CD4-positive, alpha-beta memory T cell (primary cell): Measurements from ENCODE around the gene HNRNPH1. TPM values are rescaled to one million over a fixed set of nuclear protein-coding genes. Genes with fewer than 3 reads are reported as not detected.

Source experiments
- CTCF ChIA-PET: fragments of 350-600 bp; sonication (Branson Sonifier 250); formaldehyde crosslinking; loops from one replicate; lab custom pipeline; 2021; ENCODE audit warnings: inconsistent platforms; ENCODE audit not compliant: partially characterized antibody; lab: Charles Lee
- POLR2A ChIA-PET: fragments of 350-600 bp; sonication (Branson Sonifier 250); formaldehyde crosslinking; loops from one replicate; lab custom pipeline; 2021; ENCODE audit not compliant: partially characterized antibody; lab: Charles Lee
- DNase-seq, 5 donors: peaks; one replicate each; pipeline versions ENCODE4 v3.0.0 to v3.0.0-alpha.2; 2020 to 2022; ENCODE audit warnings: mixed read lengths in 1 of 5
- H3K27ac ChIP-seq: one replicate; pipeline ENCODE4 v1.7.0; 2013; ENCODE audit warnings: low read depth, low read length
- H3K27me3 ChIP-seq: 2 replicates; pipeline ENCODE4 v1.7.0; 2013; ENCODE audit warnings: mild to moderate bottlenecking, low read length, moderate library complexity; ENCODE audit not compliant: insufficient read depth
- H3K36me3 ChIP-seq: 2 replicates; pipeline ENCODE4 v1.7.0; 2013; ENCODE audit warnings: mild to moderate bottlenecking, low read length, moderate library complexity; ENCODE audit not compliant: insufficient read depth
- H3K4me1 ChIP-seq: 2 replicates; pipeline ENCODE4 v1.7.0; 2013; ENCODE audit warnings: mild to moderate bottlenecking, low read length, moderate library complexity; ENCODE audit not compliant: insufficient read depth
- H3K4me3 ChIP-seq, 2 donors: one replicate each; pipeline ENCODE4 v1.7.0; 2013; ENCODE audit warnings: low read length in 2 of 2, mild to moderate bottlenecking in 1 of 2
- H3K9me3 ChIP-seq, 2 donors: one replicate each; pipeline ENCODE4 v1.7.0; 2013; ENCODE audit warnings: low read length in 2 of 2, control low read depth in 1 of 2; ENCODE audit not compliant: control insufficient read depth in 1 of 2
- H3K27ac Mint-ChIP-seq, 7 donors: one replicate each; pipeline ENCODE4 v1.8.0; 2020 to 2021; ENCODE audit warnings: mixed read lengths in 7 of 7, mild to moderate bottlenecking in 6 of 7, inconsistent platforms in 3 of 7, moderate library complexity in 3 of 7
- H3K27me3 Mint-ChIP-seq, 2 donors: one replicate each; pipeline ENCODE4 v1.8.0; 2020 to 2021; ENCODE audit warnings: mixed read lengths in 2 of 2
- H3K36me3 Mint-ChIP-seq, 2 donors: one replicate each; pipeline ENCODE4 v1.8.0; 2020 to 2021; ENCODE audit warnings: mixed read lengths in 2 of 2, inconsistent platforms in 1 of 2, mild to moderate bottlenecking in 1 of 2
- H3K4me1 Mint-ChIP-seq, 4 donors: one replicate each; pipeline ENCODE4 v1.8.0; 2020 to 2021; ENCODE audit warnings: mixed read lengths in 4 of 4, mild to moderate bottlenecking in 1 of 4
- H3K4me3 Mint-ChIP-seq, 8 donors: one replicate each; pipeline ENCODE4 v1.8.0; 2020 to 2021; ENCODE audit warnings: mixed read lengths in 8 of 8, mild to moderate bottlenecking in 7 of 8, moderate library complexity in 6 of 8, inconsistent platforms in 3 of 8
- H3K9me3 Mint-ChIP-seq, 8 donors: one replicate each; pipeline ENCODE4 v1.8.0; 2020 to 2021; ENCODE audit warnings: mixed read lengths in 8 of 8, mild to moderate bottlenecking in 5 of 8, inconsistent platforms in 3 of 8, moderate library complexity in 1 of 8
- intact Hi-C: fragments of 100-400 bp; cut with micrococcal nuclease; formaldehyde crosslinking; loops from one replicate; pipeline ENCODE4 v1.15.1; 2023
- polyA plus RNA-seq, 2 donors: library from polyadenylated mRNA; unstranded; fragments of 300-500 nt; fragmentation: Illumina TruSeq; gene quantifications; one replicate each; pipeline ENCODE4 v1.2.3, GENCODE V29; 2021
- total RNA-seq, 2 experiments: library from RNA; stranded (reverse); gene quantifications; one replicate each; pipeline ENCODE4 v1.2.3, GENCODE V29; 2021

The HNRNPH1 gene
- total and polyA plus RNA-seq, 4 experiments from 2014 or later = 46.5 to 1,625 (median 863) TPM

GRCh38 chr5:179605026-179605833 lies 18.2 kb downstream of the HNRNPH1 start:
- peaks cover 38% of the 10 kb centered on the region for H3K36me3 ChIP-seq
- Mint-ChIP-seq H3K4me1 (peaks cover 15 to 37% (median 23%) of the 10 kb centered on the region in 4 donors), H3K36me3 (peaks cover 18 to 69% of the 10 kb centered on the region in 2 donors), H3K4me3 (no peak overlapping the region), H3K9me3 (peaks cover 0 to 11% (median 0%) of the 10 kb centered on the region in 8 donors), H3K27ac (peak overlapping the region in 3 of 7 donors; percentile 25 to 66 (median 41)), H3K27me3 (no peaks in the 10 kb centered on the region)
- H3K4me1 ChIP-seq = peaks cover 34% of the 10 kb centered on the region
- ChIA-PET CTCF (no interaction called here), POLR2A (interaction anchor here (17.2 kb wide), 1 partner anchor 15 kb away, joined by 313 read pairs; the partner anchor contains the start of gene HNRNPH1)
- no peaks in the 10 kb centered on the region for H3K27me3 ChIP-seq
- intact Hi-C loops = no loop called here
- no peaks in the 10 kb centered on the region for H3K9me3 ChIP-seq
- H3K27ac ChIP-seq = no peak overlapping the region
- H3K4me3 ChIP-seq = no peak overlapping the region
- DNase-seq = no peak

GRCh38 chr5:179603308-179603707 lies 20.2 kb downstream of the HNRNPH1 start:
- Histone ChIP-seq H3K36me3 (peaks cover 39% of the 10 kb centered on the region), H3K4me3 (no peak overlapping the region), H3K9me3 (no peaks in the 10 kb centered on the region), H3K27ac (no peak overlapping the region), H3K27me3 (no peaks in the 10 kb centered on the region), H3K4me1 (peaks cover 15% of the 10 kb centered on the region)
- H3K36me3 Mint-ChIP-seq = peaks cover 16 to 68% of the 10 kb centered on the region in 2 donors
- peaks cover 0 to 5% (median 0%) of the 10 kb centered on the region in 8 donors for H3K9me3 Mint-ChIP-seq
- intact Hi-C loops = no loop called here
- no peak for DNase-seq
- peaks cover 8 to 20% (median 9%) of the 10 kb centered on the region in 4 donors for H3K4me1 Mint-ChIP-seq
- H3K27me3 Mint-ChIP-seq = no peaks in the 10 kb centered on the region
- ChIA-PET POLR2A (interaction anchor here (17.2 kb wide), 1 partner anchor 17 kb away, joined by 313 read pairs; the partner anchor contains the start of gene HNRNPH1), CTCF (no interaction called here)
- H3K4me3 Mint-ChIP-seq = no peak overlapping the region
- peak overlapping the region in 1 of 7 donors; percentile 60 for H3K27ac Mint-ChIP-seq

GRCh38 chr5:179601871-179602625 lies 21.4 kb downstream of the HNRNPH1 start:
- no peak overlapping the region for H3K4me3 Mint-ChIP-seq
- no peak for DNase-seq
- Histone ChIP-seq H3K27ac (no peak overlapping the region), H3K4me1 (peaks cover 2% of the 10 kb centered on the region), H3K27me3 (no peaks in the 10 kb centered on the region), H3K4me3 (no peak overlapping the region), H3K36me3 (peaks cover 35% of the 10 kb centered on the region), H3K9me3 (no peaks in the 10 kb centered on the region)
- peaks cover 16 to 62% of the 10 kb centered on the region in 2 donors for H3K36me3 Mint-ChIP-seq
- ChIA-PET CTCF (no interaction called here), POLR2A (interaction anchor here (1.1 to 17.2 kb wide), 2 partner anchors 10 to 18 kb away, joined by 4 to 313 read pairs; partner anchors contain the start of gene HNRNPH1)
- peak overlapping the region in 3 of 7 donors; percentile 54 to 79 (median 68) for H3K27ac Mint-ChIP-seq
- intact Hi-C loops = no loop called here
- peaks cover 0 to 8% (median under 1%) of the 10 kb centered on the region in 4 donors for H3K4me1 Mint-ChIP-seq
- H3K9me3 Mint-ChIP-seq = peaks cover 0 to 5% (median 0%) of the 10 kb centered on the region in 8 donors
- H3K27me3 Mint-ChIP-seq = no peaks in the 10 kb centered on the region

DNA sequence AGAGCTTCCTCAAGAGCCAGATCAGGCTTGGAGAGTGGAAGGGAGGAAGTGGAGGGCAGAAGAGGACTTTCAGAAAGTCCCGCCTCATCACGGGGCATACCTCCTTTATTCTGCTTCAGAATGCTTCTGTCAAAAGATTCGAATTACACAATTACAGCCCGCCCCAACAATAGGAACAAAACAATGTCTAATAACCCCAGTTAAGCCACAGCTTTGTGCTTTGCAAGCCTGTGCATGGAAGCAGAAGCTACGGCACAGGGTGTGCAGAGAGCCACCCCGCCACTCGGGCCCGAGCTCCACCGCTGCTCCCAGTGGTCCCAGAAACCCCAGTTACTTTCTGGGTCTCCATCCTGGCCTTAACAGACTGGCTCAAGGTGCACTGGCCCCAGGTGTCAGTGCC lies 23.5 kb downstream of the HNRNPH1 start:
- no peak for DNase-seq
- Histone ChIP-seq H3K36me3 (peaks cover 33% of the 10 kb centered on the region), H3K4me1 (no peaks in the 10 kb centered on the region), H3K27me3 (no peaks in the 10 kb centered on the region), H3K4me3 (no peak overlapping the region), H3K27ac (no peak overlapping the region), H3K9me3 (no peaks in the 10 kb centered on the region)
- ChIA-PET CTCF (no interaction called here), POLR2A (interaction anchor here (1.7 to 17.2 kb wide), 2 partner anchors 12 to 20 kb away, joined by 5 to 313 read pairs; partner anchors contain the start of gene HNRNPH1)
- Mint-ChIP-seq H3K27me3 (no peaks in the 10 kb centered on the region), H3K9me3 (no peaks in the 10 kb centered on the region), H3K4me3 (no peak overlapping the region), H3K27ac (no peak overlapping the region), H3K36me3 (peaks cover 19 to 58% of the 10 kb centered on the region in 2 donors), H3K4me1 (peaks cover 0 to 2% (median 0%) of the 10 kb centered on the region in 4 donors)
- intact Hi-C loops = no loop called here

DNA sequence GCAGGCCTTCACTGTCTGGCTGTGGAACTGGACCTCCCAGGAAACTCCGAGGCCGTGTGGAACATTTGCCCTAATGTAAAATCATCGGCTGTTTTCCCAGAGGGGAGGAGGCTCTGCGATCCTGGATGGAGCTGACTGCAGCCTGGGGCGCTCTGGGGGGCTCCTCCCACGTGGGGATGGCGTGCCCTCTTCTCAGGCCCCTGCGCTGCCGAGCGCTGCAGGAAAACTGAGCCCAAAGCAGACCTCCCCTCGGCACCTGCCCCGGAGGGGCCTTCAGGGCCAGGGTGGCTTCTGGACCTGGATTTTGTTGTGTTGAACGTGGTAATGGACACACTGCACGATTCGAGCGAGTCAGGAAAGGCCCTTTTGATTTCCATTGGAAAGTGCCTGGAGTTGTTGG lies 23.9 kb downstream of the HNRNPH1 start:
- H3K27ac Mint-ChIP-seq = peak overlapping the region in 1 of 7 donors; percentile 70
- H3K9me3 ChIP-seq = no peaks in the 10 kb centered on the region
- no peaks in the 10 kb centered on the region for H3K4me1 ChIP-seq
- intact Hi-C loops = no loop called here
- no peak overlapping the region for H3K4me3 ChIP-seq
- POLR2A ChIA-PET = interaction anchor here (1.7 to 17.2 kb wide), 2 partner anchors 12 to 20 kb away, joined by 5 to 313 read pairs; partner anchors contain the start of gene HNRNPH1
- no peaks in the 10 kb centered on the region for H3K27me3 Mint-ChIP-seq
- peaks cover 37% of the 10 kb centered on the region for H3K36me3 ChIP-seq
- peaks cover 0 to 2% (median 0%) of the 10 kb centered on the region in 4 donors for H3K4me1 Mint-ChIP-seq
- H3K4me3 Mint-ChIP-seq = no peak overlapping the region
- CTCF ChIA-PET = no interaction called here
- no peak overlapping the region for H3K27ac ChIP-seq
- H3K9me3 Mint-ChIP-seq = no peaks in the 10 kb centered on the region
- no peaks in the 10 kb centered on the region for H3K27me3 ChIP-seq
- DNase-seq = no peak
- H3K36me3 Mint-ChIP-seq = peaks cover 23 to 61% of the 10 kb centered on the region in 2 donors

GRCh38 chr5:179599100-179599499 lies 24.4 kb downstream of the HNRNPH1 start:
- Histone ChIP-seq H3K36me3 (peaks cover 37% of the 10 kb centered on the region), H3K27me3 (no peaks in the 10 kb centered on the region), H3K9me3 (no peaks in the 10 kb centered on the region), H3K4me1 (no peaks in the 10 kb centered on the region), H3K27ac (no peak overlapping the region), H3K4me3 (no peak overlapping the region)
- Mint-ChIP-seq H3K36me3 (peaks cover 26 to 59% of the 10 kb centered on the region in 2 donors), H3K4me1 (peaks cover 0 to 2% (median 0%) of the 10 kb centered on the region in 4 donors), H3K9me3 (no peaks in the 10 kb centered on the region), H3K27ac (peak overlapping the region in 1 of 7 donors; percentile 13), H3K4me3 (no peak overlapping the region), H3K27me3 (no peaks in the 10 kb centered on the region)
- DNase-seq = no peak
- intact Hi-C loops = no loop called here
- POLR2A ChIA-PET = interaction anchor here (17.2 kb wide), 1 partner anchor 21 kb away, joined by 313 read pairs; the partner anchor contains the start of gene HNRNPH1
- CTCF ChIA-PET = no interaction called here
